MV-4-11 (cell line): ENCODE measurements around the gene BECN2.

ENCODE experiments used
- DNase-seq: peaks from one replicate; lab custom pipeline; 2025; lab: John Stamatoyannopoulos, UW

The BECN2 gene

GRCh38 chr1:241957692-241958494 lies at the start of gene BECN2:
Gene BECN2 (plus strand): TSS chr1:241957767. CDS start chr1:241957767, 0 bp downstream.
- no peak for DNase-seq

- no peak for DNase-seq
Measured at GRCh38 chr1:241916196-241916595, 41.4 kb upstream of the BECN2 start.

- DNase-seq: no peak
Measured at GRCh38 chr1:241917487-241917886, 40.1 kb upstream of the BECN2 start.

GRCh38 chr1:241918879-241919278 lies 38.7 kb upstream of the BECN2 start:
- DNase-seq: peak; percentile 69

- DNase-seq: no peak
Measured at GRCh38 chr1:241924080-241924808, 33.3 kb upstream of the BECN2 start.

GRCh38 chr1:241926141-241926540 lies 31.4 kb upstream of the BECN2 start:
- DNase-seq: no peak

- no peak for DNase-seq
Measured at GRCh38 chr1:241927321-241927720, 30.2 kb upstream of the BECN2 start.

GRCh38 chr1:241932845-241933244 lies 24.7 kb upstream of the BECN2 start:
- DNase-seq: no peak

- DNase-seq: no peak
Measured at GRCh38 chr1:241934201-241934848, 23.2 kb upstream of the BECN2 start.

GRCh38 chr1:241934866-241935265 lies 22.7 kb upstream of the BECN2 start:
- no peak for DNase-seq

- no peak for DNase-seq
Measured at GRCh38 chr1:241939798-241940197, 17.8 kb upstream of the BECN2 start.

GRCh38 chr1:241942738-241943137 lies 14.8 kb upstream of the BECN2 start:
- no peak for DNase-seq

GRCh38 chr1:241944300-241944699 lies 13.3 kb upstream of the BECN2 start:
- no peak for DNase-seq

- DNase-seq: no peak
Measured at GRCh38 chr1:241947354-241947753, 10.2 kb upstream of the BECN2 start.

GRCh38 chr1:241950390-241950789 lies 7.2 kb upstream of the BECN2 start:
- DNase-seq: no peak

- no peak for DNase-seq
Measured at GRCh38 chr1:241962153-241962552, 4.6 kb downstream of the BECN2 start.

GRCh38 chr1:241963722-241964121 lies 6.2 kb downstream of the BECN2 start:
- DNase-seq: no peak

GRCh38 chr1:241964550-241965282 lies 7.1 kb downstream of the BECN2 start:
- peak; percentile 69 for DNase-seq

- DNase-seq: no peak
Measured at GRCh38 chr1:241968611-241969010, 11.0 kb downstream of the BECN2 start.

- DNase-seq: peak; percentile 30
Measured at GRCh38 chr1:241972703-241973369, 15.3 kb downstream of the BECN2 start.

GRCh38 chr1:241976229-241976628 lies 18.7 kb downstream of the BECN2 start:
- no peak for DNase-seq

- no peak for DNase-seq
Measured at GRCh38 chr1:241979071-241979470, 21.5 kb downstream of the BECN2 start.
